Epithelial cell of proximal tubule (primary cell): ENCODE measurements around the gene LRBA. TPM values are rescaled to one million over a fixed set of nuclear protein-coding genes. Genes with fewer than 3 reads are reported as not detected.

ENCODE experiments used
- DNase-seq: peaks from one replicate; pipeline ENCODE4 v3.0.0-alpha.2; 2011; ENCODE audit warnings: low read depth
- H3K4me3 ChIP-seq: 2 replicates; pipeline ENCODE4 v1.5.1; 2011; ENCODE audit warnings: low read depth, mild to moderate bottlenecking, low read length
- total RNA-seq: library from RNA; depleted of rRNA; stranded (reverse); fragments of >200 nt; gene quantifications from 2 replicates; pipeline ENCODE4 v1.2.3, GENCODE V29; 2015
- TF ChIP-seq, protein P1 (sequence below): conservative IDR thresholded peaks from 2 replicates; pipeline ENCODE4 v1.5.1; 2012; ENCODE audit warnings: low read depth, mild to moderate bottlenecking, low read length

LRBA gene
- total RNA-seq, 1 donor from 2014 or later = 58.9 TPM

DNA sequence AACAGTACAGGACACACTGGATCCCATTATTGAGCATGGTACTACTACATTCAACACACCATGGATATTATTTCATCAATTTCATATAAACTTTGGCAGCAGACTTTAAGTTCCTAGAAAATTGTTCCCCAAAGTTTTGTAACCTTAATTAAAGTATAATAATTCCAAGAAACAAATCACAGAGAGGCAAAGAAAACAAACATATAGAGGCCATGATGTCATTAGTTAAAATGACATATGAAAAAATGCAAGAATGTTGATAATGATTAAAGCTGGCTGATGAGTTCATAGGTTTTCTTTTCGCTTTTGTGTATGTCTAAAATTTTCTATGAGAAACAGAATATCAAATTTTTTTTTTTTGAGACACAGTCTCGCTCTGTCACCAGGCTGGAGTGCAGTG lies 26.8 kb downstream of the LRBA start:
- DNase-seq = no peak

DNA sequence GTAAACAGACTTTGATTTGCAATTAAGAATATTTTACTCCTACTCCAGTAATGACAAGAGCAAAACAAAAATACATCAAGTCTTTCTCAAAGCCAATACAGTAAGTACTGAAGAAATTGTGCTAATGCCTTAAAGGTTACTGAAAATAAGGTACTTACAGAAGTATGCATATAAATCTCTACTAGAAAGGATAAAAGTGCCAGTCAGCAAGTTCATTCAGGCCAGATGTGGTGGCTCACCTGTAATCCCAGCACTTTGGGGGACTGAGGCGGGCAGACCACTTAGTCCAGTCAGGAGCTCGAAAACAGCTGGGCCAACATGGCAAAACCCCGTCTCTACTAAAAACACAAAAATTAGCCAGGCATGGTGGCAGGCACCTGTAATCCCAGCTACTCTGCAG lies 27.9 kb downstream of the LRBA start:
- no peak overlapping the region for H3K4me3 ChIP-seq
- DNase-seq = no peak
- TF ChIP-seq, protein P1, sequence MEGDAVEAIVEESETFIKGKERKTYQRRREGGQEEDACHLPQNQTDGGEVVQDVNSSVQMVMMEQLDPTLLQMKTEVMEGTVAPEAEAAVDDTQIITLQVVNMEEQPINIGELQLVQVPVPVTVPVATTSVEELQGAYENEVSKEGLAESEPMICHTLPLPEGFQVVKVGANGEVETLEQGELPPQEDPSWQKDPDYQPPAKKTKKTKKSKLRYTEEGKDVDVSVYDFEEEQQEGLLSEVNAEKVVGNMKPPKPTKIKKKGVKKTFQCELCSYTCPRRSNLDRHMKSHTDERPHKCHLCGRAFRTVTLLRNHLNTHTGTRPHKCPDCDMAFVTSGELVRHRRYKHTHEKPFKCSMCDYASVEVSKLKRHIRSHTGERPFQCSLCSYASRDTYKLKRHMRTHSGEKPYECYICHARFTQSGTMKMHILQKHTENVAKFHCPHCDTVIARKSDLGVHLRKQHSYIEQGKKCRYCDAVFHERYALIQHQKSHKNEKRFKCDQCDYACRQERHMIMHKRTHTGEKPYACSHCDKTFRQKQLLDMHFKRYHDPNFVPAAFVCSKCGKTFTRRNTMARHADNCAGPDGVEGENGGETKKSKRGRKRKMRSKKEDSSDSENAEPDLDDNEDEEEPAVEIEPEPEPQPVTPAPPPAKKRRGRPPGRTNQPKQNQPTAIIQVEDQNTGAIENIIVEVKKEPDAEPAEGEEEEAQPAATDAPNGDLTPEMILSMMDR = no peak

More for the DNA sequence above, 26.8 kb downstream of the LRBA start:
- TF ChIP-seq, protein P1 = no peak
- H3K4me3 ChIP-seq = no peak overlapping the region

DNA sequence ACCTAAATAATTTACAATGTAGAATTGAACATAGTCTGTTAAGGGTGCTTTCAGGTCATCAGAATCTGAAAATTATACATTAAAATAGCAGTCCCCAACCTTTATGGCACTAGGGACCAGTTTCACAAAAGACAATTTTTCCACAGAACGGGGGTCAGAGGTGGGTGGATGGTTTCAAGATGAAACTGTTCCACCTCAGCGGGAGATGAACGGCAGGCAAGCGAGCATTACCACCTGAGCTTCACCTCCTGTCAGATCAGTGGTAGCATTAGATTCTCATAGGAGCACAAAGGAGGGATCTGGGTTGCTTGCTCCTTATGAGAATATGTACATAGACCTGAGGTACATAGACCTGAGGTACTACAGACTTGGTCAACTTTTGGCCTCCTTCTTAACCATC lies 29.0 kb downstream of the LRBA start:
- no peak for DNase-seq
- TF ChIP-seq, protein P1 = no peak
- no peak overlapping the region for H3K4me3 ChIP-seq

DNA sequence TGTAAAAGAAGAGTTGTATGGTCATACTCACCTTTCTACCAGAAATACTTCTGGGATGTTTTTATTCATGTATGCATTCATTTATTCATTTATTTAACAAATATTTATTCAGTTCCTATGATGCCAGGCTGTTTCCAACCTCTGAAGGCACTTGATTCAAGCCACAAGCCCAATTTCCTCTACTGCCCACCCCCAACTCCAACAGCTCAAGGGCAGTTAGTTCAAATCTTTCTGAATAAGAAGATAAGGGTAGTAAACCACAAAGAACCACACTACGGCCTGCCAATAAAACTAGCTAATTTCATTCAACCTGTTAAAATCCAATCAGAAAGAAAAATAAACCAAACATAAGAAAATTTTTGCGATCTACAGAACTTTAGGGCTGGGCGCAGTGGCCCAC lies 31.2 kb downstream of the LRBA start:
- no peak for DNase-seq
- TF ChIP-seq, protein P1 = no peak
- no peak overlapping the region for H3K4me3 ChIP-seq

DNA sequence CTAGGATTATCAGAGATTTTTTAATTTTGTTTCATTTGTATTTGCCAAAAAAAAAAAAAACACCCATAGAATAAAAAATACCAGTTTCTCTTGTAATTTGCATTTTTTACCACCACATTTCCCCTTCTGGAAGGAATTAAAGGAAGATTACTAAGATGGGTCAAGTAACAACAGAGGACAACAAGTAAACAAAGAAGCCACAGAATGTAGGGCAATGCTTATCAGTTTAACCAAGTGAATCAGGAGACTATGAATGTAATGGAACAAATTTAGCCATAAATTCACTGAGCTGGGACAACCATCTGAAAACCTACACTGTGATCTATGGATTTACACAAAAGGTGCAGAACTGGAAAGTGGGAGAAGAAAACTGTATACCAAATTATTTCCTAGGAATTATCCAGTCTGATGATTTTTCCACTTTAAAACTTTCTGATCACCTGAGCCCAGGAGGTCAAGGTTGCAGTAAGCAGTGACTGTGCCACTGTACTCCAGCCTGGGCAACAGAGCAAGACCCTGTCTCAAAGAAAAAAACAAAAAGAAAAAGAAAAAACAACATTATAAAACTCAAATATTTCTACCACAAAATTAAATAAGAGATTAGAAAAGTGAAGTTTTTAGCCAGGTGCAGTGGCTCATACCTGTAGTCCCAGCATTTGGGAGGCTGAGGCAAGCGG lies 32.4 kb downstream of the LRBA start:
- no peak overlapping the region for H3K4me3 ChIP-seq
- TF ChIP-seq, protein P1 = no peak
- no peak for DNase-seq

DNA sequence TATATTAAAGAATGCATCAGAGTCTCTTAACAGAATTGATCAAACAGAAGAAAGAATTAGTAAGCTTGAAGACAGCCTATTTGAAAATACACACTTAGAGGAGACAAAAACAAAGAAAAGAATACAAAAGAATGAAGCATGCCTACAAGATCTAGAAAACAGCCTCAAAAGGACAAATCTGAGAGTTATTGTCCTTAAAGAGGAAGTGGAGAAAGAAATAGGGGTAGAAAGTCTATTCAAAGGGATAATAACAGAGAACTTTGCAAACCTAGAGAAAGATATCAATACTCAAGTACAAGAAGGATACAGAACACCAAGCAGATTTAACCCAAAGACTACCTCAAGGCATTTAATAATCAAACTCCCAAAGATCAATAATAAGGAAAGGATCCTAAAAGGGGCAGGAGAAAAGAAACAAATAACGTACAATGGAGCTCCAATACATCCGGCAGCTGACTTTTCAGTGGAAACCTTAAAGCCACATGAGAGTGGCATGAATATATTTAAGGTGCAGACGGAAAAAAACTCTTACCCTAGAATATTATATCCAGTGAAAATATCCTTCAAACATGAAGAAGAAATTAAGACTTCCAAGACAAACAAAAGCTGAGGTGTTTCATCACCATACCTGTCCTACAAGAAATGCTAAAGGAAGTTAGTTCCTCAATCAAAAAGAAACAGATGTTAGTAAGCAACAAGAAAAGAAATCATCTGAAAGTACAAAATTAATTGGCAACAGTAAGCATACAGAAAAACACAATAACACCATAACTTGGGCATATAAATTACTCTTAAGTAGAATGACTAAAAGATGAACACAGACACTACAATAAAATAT lies 36.1 kb downstream of the LRBA start:
- TF ChIP-seq, protein P1 = no peak
- no peak overlapping the region for H3K4me3 ChIP-seq
- DNase-seq = no peak
